Measurements from ENCODE around the gene C1S.

DNA sequence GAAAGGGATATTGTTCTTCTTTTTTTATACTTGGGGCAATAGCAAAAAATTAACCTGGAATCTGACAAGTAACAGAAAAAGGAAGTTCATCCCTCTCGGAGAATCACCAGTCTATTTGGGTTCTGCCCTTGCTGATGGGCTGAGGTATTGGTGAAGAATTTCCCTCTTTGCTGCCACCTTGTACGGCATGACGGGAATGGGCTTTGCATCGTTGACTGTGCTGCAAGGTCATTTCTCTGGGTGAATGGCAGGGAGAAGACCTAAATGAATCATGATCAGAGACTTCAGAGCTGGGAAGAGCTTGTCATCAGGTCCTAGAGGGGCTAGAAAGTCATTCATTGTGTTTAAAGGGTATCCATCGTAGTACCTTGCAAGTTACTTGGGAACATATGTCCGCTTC, 12.0 kb downstream of the C1S start:
- no peak for TF ChIP-seq TCF12 (IDR thresholded peaks at IDR 0.05; ENCODE audit: low read depth)
- TF ChIP-seq, protein P1, sequence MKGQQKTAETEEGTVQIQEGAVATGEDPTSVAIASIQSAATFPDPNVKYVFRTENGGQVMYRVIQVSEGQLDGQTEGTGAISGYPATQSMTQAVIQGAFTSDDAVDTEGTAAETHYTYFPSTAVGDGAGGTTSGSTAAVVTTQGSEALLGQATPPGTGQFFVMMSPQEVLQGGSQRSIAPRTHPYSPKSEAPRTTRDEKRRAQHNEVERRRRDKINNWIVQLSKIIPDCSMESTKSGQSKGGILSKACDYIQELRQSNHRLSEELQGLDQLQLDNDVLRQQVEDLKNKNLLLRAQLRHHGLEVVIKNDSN (IDR thresholded peaks at IDR 0.05): no peak
- no peak for TF ChIP-seq EP300 (IDR thresholded peaks at IDR 0.05; ENCODE audit: borderline replicate concordance)
- TF ChIP-seq CEBPB (IDR thresholded peaks at IDR 0.05): no peak
- no peak for TF ChIP-seq TEAD4 (IDR thresholded peaks at IDR 0.05)
- no peak for TF ChIP-seq YY1 (IDR thresholded peaks at IDR 0.05; ENCODE audit: low read depth)
- TF ChIP-seq TAF1 (IDR thresholded peaks at IDR 0.05; ENCODE audit: low read depth): no peak
- TF ChIP-seq, protein P2, sequence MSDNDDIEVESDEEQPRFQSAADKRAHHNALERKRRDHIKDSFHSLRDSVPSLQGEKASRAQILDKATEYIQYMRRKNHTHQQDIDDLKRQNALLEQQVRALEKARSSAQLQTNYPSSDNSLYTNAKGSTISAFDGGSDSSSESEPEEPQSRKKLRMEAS (IDR thresholded peaks at IDR 0.05): no peak
- TF ChIP-seq RAD21 (IDR thresholded peaks at IDR 0.05; ENCODE audit: low read depth): no peak
- TF ChIP-seq EGR1 (IDR thresholded peaks at IDR 0.05): no peak
- no peak for TF ChIP-seq FOXM1 (IDR thresholded peaks at IDR 0.05; ENCODE audit: borderline replicate concordance, low read depth)
- TF ChIP-seq, protein P3, sequence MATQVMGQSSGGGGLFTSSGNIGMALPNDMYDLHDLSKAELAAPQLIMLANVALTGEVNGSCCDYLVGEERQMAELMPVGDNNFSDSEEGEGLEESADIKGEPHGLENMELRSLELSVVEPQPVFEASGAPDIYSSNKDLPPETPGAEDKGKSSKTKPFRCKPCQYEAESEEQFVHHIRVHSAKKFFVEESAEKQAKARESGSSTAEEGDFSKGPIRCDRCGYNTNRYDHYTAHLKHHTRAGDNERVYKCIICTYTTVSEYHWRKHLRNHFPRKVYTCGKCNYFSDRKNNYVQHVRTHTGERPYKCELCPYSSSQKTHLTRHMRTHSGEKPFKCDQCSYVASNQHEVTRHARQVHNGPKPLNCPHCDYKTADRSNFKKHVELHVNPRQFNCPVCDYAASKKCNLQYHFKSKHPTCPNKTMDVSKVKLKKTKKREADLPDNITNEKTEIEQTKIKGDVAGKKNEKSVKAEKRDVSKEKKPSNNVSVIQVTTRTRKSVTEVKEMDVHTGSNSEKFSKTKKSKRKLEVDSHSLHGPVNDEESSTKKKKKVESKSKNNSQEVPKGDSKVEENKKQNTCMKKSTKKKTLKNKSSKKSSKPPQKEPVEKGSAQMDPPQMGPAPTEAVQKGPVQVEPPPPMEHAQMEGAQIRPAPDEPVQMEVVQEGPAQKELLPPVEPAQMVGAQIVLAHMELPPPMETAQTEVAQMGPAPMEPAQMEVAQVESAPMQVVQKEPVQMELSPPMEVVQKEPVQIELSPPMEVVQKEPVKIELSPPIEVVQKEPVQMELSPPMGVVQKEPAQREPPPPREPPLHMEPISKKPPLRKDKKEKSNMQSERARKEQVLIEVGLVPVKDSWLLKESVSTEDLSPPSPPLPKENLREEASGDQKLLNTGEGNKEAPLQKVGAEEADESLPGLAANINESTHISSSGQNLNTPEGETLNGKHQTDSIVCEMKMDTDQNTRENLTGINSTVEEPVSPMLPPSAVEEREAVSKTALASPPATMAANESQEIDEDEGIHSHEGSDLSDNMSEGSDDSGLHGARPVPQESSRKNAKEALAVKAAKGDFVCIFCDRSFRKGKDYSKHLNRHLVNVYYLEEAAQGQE (IDR thresholded peaks at IDR 0.05; ENCODE audit: low read depth): no peak
- TF ChIP-seq CREB1 (IDR thresholded peaks at IDR 0.05; ENCODE audit: low read depth): no peak
- no peak for TF ChIP-seq NFIC (IDR thresholded peaks at IDR 0.05)
